Stimulated activated CD4-positive, alpha-beta T cell treated with anti-CD3 and anti-CD28 coated beads, TNF-alpha, amount 100 ng/mL, for 4 hours (primary cell): ENCODE measurements around the gene MRPS15.

Experiments
- DNase-seq, 3 experiments: peaks; one replicate each; pipeline ENCODE4 v3.0.0-alpha.2; 2020; ENCODE audit warnings: low read depth in 3 of 3

Gene MRPS15

DNA sequence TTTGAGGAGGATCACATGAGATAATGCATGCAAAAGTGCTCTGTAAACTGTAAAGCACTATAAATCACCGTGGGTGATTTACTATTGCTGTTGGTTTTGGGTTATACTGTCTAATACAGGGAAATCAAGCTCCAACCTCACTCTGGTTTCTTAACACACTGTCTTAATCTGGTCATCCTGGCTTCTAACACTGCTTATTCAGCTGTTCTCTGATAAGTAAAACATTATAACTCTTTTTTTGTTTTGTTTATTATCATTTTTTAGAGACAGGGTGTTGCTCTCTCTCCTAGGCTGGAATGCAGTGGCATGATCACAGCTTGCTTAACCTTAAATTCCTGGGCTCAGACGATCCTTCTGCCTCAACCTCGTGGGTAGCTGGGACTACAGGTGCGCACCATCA, 44.6 kb downstream of the MRPS15 start:
- DNase-seq: no peak

DNA sequence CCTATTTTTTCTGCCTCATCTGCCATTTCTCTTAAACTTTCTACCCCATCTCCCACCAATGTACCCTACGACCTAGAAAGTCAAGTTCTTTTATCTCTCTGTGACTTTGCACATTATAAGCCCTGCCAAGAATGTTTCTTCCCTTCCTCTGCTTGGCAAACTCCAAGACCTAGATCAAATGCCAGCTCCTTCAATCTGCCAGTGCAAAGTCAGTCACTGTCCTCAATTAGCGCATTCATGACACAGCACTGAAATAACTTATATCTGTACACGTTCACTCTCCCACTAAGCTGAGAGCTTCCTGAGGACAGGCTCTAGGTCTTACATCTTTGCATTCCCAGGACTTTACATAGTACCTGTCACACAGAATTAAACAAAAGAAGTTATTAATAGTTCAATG, 45.0 kb downstream of the MRPS15 start:
- DNase-seq: no peak

DNA sequence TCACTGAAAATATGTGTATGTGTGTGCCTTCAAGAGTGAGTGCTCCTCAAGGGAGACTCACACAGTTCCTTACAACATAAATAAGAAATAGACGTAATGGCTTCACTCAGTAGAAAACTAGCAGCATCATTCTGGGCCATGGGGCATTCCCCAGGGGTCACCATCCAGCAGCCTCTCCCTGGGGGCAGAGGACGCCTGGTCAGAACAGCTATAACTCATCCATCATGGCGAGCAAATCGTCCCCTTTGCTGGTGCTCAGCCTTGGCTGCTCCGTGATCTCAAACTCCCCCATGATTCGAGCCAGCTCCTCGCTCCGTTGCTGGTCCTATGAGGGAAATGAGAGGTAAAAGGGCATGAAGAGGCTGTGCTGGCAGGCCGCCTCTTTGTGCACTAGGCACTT, 46.3 kb downstream of the MRPS15 start:
- DNase-seq: no peak

DNA sequence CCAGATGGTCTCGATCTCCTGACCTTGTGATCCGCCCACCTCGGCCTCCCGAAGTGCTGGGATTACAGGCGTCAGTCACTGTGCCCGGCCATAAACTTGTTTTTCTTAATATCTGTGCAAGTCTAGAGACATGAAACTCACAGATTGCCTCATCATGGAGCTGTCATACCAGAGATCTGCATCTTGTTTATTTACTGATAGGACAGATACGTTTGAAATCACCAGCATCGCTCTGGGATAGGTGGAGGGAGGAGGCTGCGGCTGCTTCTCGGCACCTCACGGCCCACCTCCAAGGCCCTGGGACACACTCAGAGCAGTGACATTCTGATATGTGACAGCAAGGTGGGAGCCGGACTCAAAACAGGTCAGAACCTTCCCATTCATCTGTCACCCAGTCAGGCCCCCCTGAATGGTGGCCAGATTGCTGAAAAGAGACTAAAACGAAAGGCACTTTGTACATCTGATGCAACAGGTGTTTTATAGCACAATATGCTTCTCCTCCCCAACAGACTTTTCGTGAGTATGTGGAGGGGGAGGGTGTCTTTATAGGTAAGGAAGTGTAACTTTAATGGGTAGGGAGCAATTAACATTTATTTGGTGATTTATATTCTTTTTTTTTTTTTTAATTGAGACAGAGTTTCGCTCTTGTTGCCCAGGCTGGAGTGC, 48.4 kb downstream of the MRPS15 start:
- no peak for DNase-seq

DNA sequence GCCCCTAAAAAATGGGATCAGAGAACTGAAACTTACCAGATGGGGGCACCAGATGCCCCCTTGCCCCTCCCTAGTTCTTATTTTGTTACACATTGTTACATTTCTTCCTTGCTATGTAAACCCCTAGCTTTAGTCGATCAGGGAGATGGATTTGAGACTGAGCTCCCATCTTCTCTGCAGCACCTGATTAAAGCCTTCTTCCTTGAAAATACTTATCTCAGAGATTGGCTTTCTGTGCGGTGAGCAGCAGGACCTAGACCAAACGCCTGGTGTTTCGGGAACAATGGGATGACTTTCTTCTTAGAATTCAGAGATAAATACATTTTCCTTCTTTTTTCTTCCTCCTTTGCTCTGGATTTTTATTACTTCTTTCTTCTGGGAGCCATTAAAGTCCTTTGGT, 49.8 kb downstream of the MRPS15 start:
- DNase-seq: no peak

DNA sequence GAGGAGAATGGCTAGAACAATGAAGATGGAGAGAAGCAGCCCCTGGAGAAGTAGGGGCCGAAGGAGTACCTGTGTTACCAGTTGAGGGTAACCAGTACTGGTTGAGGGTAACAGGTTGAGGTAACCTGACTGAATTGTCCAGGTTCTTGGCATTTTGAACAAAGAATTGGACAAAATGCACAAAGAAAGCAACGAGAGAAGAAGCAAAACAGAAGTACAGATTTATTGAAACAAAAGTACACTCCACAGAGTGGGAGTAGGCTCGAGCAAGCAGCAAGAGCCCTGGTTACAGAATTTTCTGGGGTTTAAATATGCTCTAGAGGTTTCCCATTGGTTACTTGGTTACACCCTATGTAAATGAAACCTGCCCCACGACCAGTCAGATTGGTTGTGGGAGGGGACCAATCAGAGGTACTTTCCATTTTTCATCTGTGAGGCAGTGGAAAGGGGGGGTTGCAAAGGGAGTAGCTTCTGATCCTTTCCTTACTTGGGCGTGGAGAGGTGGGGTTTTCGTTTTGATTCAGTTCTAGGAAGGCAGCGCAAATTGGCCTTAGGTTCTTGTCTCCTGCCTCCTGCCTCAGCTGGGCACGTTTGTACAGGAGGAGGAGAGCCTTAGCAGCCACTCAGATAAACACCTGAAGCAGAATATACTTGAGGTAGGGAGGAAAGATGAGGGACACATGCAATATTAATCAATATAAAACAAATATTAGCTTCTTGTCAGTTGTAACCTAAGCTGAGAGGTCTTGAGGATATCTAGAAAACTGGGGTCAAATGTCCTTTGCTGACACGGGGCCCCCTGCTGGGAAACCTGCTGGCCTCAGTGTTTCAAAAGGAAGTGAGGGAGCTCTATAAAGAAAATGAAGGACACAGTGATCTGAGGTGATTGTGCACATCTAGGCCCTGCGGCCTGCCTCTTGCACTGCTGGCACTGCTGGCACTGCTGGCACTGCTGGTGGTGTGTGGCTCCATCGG, 52.2 kb downstream of the MRPS15 start:
- DNase-seq: no peak

DNA sequence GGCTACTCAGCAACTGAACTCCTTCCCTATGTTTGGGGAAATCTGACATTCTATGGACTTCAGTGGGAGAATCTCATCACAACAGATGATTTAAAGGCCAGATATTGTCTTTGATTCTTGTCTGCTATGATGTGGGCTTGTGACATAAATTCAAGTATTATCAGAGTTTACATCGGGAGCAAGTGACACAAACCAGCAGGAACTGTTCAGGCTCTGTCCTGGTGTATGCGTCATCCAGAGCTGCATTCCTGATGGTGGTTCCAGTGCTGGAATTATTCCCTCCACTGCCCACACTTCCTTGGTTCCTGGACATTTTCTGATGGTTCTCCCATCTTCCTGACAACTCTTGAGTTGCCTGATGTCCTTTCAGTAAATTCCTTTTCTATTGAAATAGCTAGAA, 55.7 kb downstream of the MRPS15 start:
- DNase-seq: no peak

DNA sequence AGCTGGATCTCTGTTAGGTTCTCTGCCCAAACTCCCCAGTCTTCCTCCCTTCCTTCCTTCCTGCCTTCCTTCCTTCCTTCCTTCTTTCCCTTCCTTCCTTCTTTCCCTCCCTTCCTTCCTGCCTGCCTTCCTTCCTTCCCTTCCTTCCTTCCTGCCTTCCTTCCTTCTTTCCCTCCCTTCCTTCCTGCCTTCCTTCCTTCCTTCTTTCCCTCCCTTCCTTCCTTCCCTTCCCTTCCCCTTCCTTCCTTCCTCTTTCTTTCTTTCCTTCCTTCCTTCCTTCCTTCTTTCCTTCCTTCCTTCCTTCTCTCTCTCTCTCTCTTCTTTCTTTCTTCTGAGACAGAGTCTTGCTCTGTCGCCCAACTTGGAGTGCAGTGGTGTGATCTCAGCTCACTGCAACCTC, 57.7 kb downstream of the MRPS15 start:
- no peak for DNase-seq
